COLO668 (cell line): ENCODE measurements around the gene CACNA1D.

Experiments used
- DNase-seq: peaks from one replicate; lab custom pipeline; 2025; ENCODE audit not compliant: unreplicated experiment; lab: John Stamatoyannopoulos, UW

The CACNA1D gene

DNA sequence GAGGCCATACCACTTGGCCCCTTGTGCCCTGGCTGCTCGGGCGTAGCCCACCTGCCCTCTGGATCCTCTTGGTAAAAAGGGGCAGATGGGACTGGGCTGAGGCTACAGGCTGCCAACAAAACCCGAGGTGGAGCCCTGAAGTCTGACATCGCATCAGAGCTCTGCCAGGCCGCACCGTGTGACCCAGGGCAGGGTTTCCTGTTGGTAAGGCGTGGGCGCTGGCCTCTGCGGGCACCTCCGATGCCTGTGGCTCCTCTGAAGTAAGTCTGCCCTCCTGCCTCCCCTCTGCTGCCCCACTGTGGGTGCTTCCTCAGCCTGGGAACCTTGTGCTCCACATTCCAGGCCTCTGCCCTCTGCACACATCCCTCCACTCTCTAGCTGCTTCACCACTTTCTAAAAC is 342.9 kb downstream of the CACNA1D start:
- DNase-seq: no peak

DNA sequence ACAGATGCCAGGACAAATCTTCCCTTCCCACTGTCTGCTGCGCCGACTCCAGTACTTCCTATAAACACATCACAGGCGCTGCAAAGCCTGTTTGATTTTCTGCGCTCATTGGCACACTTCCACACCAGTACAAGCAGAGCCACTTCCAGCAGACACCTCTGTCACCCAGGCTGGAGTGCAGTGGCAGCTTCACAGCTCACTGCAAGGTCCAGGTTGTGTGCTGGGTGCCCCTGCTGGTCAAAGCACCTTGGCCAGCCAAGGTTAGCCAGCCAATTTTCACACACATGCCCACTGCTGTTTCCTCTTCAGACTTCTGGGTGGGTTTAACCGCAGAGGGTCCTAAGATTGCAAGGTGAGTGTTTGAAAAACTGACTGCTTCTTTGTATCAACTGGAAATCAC is 346.9 kb downstream of the CACNA1D start:
- DNase-seq: peak; percentile 22

- peak; percentile 83 for DNase-seq
Observed at GRCh38 chr3:53842436-53843194, 348.2 kb downstream of the CACNA1D start.

DNA sequence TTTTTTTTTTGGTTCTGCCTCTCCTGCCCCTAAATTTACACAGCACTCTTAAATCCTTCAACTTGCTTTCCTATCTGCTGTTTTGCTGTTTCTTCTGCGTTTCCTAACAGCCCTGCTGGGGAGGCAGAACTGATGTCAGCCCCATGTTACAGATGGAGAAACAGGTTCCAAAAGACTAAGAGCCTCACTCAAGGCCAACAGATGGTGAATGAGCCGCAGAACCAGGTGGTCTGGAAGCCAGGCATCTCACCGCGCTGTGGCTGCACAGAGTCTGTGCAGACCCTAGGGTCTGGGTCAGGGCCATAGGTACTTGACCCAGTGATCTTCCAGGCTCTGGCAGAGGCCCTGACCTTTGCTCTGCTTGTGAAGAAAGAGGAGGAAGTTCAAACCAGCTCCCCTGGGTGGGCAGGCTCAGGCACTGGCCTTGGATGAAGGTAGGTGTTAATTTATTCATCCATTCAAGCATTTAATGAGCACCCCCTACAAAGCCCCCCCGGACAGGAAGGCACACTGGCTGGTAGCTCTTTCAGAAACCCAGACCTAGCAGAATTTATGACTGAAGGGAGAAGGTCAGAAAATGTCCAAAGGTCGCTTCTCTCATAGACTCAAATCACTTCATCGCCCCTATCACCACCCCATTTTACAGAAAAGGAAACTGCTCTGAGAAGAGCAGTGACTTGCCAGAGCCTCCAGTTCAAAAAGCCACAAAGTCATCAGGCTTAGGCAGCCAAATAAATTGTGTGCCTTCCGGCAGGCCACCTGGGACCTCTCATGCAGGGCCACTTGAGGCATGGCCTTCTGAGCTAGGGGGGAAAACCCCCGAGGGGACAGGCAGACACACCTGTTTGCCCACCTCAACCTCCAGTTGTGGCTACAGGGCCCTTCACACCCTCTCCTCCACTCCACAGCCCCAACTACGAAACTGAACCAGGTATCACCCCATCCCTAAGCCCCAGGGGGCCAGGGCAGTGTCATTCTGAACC is 349.1 kb downstream of the CACNA1D start:
- peak; percentile 45 for DNase-seq

DNA sequence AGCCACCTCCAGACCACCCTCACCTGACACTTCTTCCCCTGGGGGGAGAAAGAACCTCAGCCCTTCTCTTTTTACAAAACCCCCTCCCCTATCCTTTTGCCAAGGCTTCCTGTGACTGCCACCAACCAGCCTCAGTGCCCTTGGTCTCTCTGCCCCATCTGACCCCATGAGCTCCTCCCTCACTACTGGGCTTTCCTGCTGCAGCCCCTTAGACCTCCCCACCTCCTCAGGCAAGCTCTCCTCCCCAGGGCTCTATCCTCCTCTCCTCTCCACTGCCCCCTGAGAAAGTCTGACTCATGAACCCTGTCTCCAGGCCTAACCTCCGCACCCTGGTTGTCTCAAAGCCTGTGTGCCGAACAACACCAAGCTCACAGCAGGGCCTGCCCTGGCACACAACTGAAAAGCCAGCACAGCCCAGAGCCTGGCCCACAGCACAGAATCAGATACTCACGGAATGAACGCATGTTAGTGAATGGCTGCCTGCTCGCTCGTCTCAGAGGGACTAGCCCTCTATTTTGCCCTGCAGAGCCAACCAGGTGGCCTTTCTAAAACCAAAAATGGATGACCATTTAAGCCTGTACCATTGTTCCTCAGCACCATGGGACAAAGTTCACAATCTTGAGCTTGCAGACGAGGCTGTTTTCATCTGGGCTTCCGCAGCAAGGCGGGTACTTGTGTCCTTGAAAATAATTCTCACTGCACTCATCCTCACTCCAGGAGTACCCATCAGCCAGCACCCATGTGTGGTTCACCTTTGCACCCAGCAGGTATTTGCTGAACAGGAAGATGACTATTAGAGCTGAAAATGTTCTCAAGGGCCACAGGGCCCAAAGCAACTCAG is 350.1 kb downstream of the CACNA1D start:
- DNase-seq: peak; percentile 39

DNA sequence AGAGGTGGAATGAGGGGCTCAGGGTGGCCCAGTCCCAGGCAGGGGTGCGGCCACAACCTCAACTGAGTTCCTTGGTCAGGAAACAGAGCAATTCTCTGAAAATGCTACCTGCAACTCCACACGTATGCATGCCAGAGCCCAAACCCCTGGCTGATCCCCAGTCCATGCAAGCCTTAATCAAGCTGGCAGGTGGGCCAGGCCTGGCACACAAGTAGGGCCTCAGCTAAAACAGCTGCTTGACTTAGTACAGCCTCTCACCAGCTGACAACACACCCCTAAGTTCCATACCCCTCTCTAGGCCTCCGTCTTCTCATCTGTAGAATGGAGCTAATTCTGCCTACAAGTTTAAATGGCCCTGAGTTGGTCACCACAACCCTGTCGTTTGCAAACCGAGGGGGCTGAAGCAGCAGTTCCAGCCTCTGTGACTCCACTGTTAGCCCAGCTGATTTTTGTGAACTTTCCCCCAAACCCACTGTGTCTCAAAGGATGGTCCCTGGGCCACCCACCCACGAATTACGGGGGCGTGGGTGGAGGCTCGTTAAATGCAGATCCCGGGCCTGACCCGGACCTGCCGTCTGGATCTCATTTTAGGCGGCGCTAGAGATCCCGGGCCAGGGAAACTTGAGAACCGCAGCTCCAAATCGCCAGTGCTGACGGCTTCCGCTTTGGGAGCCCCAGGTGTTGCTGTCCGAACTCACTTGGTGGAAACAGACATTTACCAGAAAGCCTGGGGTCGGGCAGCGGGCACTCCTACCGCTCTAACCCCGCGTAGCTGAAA is 350.9 kb downstream of the CACNA1D start:
- peak; percentile 41 for DNase-seq

DNA sequence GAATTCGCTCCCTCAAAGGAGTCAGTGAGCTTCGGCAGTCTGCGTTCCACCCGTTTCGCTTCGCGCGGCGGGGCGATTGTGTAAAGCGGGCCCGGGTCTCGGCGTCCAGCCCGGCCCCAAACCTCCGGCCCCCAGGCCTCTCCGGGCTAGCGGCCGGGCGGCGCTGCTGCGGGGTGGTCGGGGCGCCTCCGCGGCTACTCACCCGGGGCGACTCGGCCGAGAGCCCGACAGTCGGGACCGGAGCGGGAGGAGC is 351.4 kb downstream of the CACNA1D start:
- DNase-seq: no peak

DNA sequence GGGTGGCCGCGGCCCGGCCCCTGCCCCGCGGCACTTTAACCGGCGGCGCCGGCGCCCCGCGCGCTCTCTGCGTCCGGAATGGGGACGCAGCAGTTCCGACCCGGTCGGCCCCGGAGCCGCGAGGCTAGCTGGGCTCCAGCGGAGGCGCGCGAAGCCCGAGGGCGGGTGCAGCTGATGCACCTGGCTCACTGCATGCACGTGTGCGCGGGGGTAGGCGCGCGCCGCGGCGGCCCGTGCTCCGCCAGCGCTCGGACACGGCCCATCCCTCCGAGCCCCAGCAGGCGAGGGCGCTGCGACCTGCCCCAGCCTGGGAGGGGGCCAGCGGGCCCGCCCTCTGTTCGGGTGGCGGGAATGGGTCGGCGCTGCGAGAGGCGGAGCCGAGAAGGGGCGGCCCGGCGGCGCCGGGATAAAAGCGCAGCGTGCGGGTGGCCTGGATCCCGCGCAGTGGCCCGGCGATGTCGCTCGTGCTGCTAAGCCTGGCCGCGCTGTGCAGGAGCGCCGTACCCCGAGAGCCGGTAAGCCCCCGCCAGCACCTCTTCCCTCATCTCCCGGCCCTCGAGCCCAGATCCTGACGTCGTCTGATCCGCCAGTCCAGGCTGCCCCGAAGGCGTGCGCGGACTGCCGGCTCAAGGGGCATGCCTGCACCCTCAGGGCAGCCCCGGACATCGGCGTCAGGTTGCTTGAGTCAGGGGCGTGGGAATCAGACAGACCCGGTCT is 351.9 kb downstream of the CACNA1D start, which contains the start of the genes CHDH and IL17RB:
Gene CHDH, minus strand, starts transcription at position 286 of the 717 bp plus-strand sequence. CDS start 22,411 bp downstream, outside the sequence.
Gene IL17RB, plus strand, starts transcription at position 435 of the 717 bp plus-strand sequence. Its CDS starts 21 bp downstream, at position 456.
- DNase-seq: peak; percentile 87

DNA sequence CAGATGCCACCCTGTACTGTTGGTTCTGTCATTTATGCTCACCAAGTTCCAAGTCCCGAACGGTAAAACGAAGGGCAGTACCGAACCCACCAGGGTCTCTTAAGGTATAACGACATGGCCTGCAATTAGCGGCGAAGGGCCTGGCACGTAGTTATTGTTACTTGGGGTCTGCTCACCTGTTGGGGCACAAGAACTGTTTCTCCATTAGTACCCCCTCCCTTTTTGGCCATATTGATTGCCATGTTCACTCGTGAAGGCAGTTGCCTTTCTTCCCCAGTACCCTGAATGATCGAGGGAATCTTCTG is 352.4 kb downstream of the CACNA1D start:
- no peak for DNase-seq

GRCh38 chr3:53849916-53850315 is 355.5 kb downstream of the CACNA1D start:
- no peak for DNase-seq

DNA sequence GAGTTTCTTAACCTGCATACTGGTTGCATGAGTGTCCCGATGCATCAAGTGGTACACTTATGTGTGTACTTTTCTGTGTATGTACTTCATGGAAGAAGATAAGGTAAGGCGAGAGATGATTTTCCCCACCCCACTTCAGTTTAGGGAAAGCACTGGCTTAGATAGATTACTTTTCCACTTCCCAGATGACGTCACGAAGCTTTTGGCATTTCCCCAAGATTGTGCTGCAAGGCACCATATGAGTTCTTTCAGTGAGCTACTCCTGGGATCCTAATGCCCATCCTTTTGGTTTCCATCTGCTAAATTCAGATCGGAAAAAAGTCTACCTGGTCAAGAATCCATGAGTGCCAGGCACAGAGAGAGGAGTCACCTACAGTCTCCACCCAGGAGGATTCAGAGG is 356.5 kb downstream of the CACNA1D start:
- no peak for DNase-seq

DNA sequence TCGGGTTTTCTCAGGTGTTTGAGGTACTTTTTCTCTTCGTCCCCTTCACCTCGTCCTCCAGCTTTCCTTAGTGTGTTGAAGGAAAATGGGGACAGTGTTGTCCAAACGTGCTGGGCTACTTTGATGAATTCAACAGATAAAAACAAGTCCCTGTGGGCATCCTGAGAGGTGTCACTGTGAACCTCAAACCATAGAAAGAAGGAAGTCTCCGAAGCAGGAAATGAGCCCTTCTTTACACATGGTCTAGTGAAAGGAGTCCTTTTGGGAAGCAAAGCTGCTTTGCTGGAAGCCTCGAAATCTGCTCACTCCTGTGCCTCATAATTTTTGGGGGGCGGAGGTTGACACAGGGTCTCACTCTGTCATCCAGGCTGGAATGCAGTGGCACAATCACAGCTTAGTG is 362.6 kb downstream of the CACNA1D start:
- no peak for DNase-seq

DNA sequence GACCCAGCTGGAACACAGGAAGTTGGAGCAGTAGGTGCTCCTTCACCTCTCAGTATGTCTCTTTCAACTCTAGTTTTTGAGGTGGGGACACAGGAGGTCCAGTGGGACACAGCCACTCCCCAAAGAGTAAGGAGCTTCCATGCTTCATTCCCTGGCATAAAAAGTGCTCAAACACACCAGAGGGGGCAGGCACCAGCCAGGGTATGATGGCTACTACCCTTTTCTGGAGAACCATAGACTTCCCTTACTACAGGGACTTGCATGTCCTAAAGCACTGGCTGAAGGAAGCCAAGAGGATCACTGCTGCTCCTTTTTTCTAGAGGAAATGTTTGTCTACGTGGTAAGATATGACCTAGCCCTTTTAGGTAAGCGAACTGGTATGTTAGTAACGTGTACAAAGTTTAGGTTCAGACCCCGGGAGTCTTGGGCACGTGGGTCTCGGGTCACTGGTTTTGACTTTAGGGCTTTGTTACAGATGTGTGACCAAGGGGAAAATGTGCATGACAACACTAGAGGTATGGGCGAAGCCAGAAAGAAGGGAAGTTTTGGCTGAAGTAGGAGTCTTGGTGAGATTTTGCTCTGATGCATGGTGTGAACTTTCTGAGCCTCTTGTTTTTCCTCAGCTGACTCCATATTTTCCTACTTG is 363.8 kb downstream of the CACNA1D start:
- DNase-seq: no peak

- DNase-seq: no peak
Observed at GRCh38 chr3:53859178-53859577, 364.8 kb downstream of the CACNA1D start.

DNA sequence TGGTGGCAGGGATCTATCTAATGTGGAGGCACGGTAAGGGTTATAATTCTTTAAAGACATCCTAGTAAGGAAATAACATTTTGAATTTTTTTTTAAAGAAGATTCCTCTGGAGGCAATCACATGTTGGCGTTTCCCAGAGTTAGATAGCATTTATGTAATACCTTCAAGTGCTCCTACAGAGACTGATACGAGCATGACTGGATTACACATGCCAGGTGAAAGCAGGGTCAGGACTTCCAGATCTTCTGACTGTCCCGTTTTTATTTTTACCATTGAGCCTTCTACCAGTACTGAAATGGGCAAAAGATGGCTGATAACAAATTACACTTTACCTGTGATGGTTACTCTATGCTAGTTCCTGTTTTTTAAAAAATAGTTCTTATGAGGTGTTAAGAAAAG is 365.8 kb downstream of the CACNA1D start:
- DNase-seq: no peak

DNA sequence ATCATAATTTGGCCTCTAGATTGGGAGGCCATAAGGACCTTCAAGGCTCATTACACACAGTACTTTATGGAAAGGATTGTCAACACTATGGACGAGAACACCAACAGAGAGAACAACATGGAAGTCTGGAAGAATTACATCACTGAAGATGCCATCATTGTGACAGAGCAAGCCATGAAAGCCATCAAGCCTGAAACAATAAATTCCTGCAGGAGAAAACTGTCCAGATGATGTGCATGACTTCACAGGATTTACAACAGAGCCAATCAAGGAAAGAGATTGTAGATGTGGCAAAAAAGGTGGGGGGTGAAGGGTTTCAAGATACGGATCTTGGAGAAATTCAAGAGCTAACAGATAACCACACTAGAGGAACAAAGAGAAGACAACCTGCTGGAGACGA is 367.8 kb downstream of the CACNA1D start:
- DNase-seq: no peak

DNA sequence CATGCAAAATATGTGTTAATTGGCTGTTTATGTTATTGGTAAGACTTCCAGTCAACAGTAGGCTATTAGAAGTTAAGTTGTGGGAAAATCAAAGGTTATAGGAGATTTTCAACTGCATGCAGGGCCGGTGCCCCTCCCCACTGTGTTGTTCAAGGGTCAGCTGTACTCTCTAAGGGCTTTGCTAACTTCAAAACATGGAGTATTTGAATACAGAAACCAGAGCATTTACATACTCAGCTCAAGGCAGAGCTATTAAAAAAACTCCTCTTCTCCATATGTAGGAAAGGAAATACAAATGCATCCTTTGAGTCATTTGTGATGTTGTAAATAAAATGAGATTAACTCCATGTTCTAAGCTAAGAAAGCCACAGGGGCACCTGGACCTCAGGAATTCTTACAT is 368.7 kb downstream of the CACNA1D start:
- no peak for DNase-seq
